AG09319 (cell line): ENCODE measurements around the gene CPNE6.

Experiments
- DNase-seq: peaks from one replicate; pipeline ENCODE4 v3.0.0-alpha.2; 2010; ENCODE audit warnings: low read depth; ENCODE audit errors: extremely low read depth
- CTCF ChIP-seq: IDR thresholded peaks from 2 replicates; pipeline ENCODE4 v1.5.1; 2011; ENCODE audit warnings: low read depth, mild to moderate bottlenecking, inconsistent platforms, low read length, moderate library complexity

The CPNE6 gene

GRCh38 chr14:24123424-24124417, 52.4 kb downstream of the CPNE6 start:
- TF ChIP-seq CTCF = no peak
- no peak for DNase-seq

GRCh38 chr14:24126939-24127338, 55.6 kb downstream of the CPNE6 start:
- no peak for DNase-seq
- TF ChIP-seq CTCF = no peak

DNA sequence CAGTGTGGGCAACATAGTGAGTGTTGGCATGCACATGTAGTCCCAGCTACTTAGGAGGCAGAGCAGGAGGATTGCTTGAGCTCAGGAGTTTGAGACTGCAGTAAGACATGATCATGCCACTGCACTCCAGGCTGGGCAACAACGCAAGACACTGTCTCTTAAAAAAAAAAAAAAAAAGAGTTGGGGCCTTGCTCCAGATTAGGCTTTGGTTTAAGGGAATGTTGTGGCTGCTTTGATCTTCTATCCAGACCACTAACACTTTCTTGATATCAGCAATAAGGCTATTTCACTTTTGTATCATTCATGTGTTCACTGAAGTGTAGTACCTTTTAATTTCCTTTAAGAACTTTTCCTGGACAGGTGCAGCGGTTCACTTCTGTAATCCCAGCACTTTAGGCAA, 56.3 kb downstream of the CPNE6 start:
- no peak for DNase-seq
- TF ChIP-seq CTCF = no peak
